ENCODE results near the gene ALOX12. TPM values are rescaled to one million over a fixed set of nuclear protein-coding genes. Genes with fewer than 3 reads are reported as not detected.

Gene ALOX12
- polyA plus RNA-seq, 3 donors, result 0.29 to 1.2 TPM; not detected in 1

GRCh38 chr17:7014261-7014994 lies 18.6 kb downstream of the ALOX12 start:
- H3K36me3 Mint-ChIP-seq, result peaks cover 32 to 34% of the 10 kb centered on the region in 2 donors

More at GRCh38 chr17:7014261-7014994, 18.6 kb downstream of the ALOX12 start:
- H3K9me3 ChIP-seq (replicated peaks in 1 of 2; ENCODE audit: control insufficient read depth in 1 of 2, insufficient read depth in 1 of 2, low read length in 2 of 2), result no peaks in the 10 kb centered on the region
- Mint-ChIP-seq H3K4me1 (peaks cover 60% of the 10 kb centered on the region), H3K4me3 (peak overlapping the region; percentile 94 to 98), H3K9me3 (peaks cover 0 to 5% (median 0%) of the 10 kb centered on the region in 7 donors), H3K27ac (peak overlapping the region; percentile 99 to 100 (median 100)), H3K27me3 (ENCODE audit: low read depth in 3 of 3) (peaks cover 2 to 9% (median 3%) of the 10 kb centered on the region in 3 donors)
- under 1% methylated on average over 59 of the region's 75 CpGs for WGBS (ENCODE audit: insufficient coverage)
- peak; percentile 92 for TF ChIP-seq CTCF (IDR thresholded peaks at IDR 0.05)
- DNase-seq, result peak; percentile 99 to 100 (median 99)
- peaks cover 16 to 23% of the 10 kb centered on the region in 2 donors for H3K36me3 ChIP-seq (replicated peaks in 1 of 2; ENCODE audit: control insufficient read depth in 1 of 2, insufficient read depth in 2 of 2, low read length in 2 of 2)
- no peaks in the 10 kb centered on the region for H3K27me3 ChIP-seq (ENCODE audit: control insufficient read depth in 2 of 2, insufficient read depth in 2 of 2, low read length in 2 of 2)
- peaks cover 55% of the 10 kb centered on the region for H3K79me2 ChIP-seq (ENCODE audit: insufficient read depth, low read length)
- H3K9ac ChIP-seq (ENCODE audit: insufficient read depth, low read length, poor library complexity, severe bottlenecking), result peak overlapping the region; percentile 99
- peak overlapping the region; percentile 95 to 98 (median 97) for H3K4me3 ChIP-seq (replicated peaks in 1 of 3; ENCODE audit: low read depth in 2 of 3, low read length in 3 of 3)
- H3K27ac ChIP-seq (ENCODE audit: low read depth in 1 of 2, low read length in 2 of 2), result peak overlapping the region; percentile 98 to 100
- intact Hi-C loops (cut with micrococcal nuclease), result loop anchor here in 1 of 2 donors (5.0 kb wide), 2 partner anchors 362 to 1043 kb away; partner anchors contain the start of genes C17orf100 and MED31
- peak overlapping the region; percentile 96 for H3K4me2 ChIP-seq (replicated peaks; ENCODE audit: extremely low read depth, low read length, poor library complexity, severe bottlenecking)
- peaks cover 7% of the 10 kb centered on the region for H4K20me1 ChIP-seq (ENCODE audit: insufficient read depth, low read length)
- no peak overlapping the region for H2AFZ ChIP-seq (ENCODE audit: insufficient read depth, low read depth, low read length, poor library complexity, severe bottlenecking)
- H3K4me1 ChIP-seq (ENCODE audit: control insufficient read depth in 1 of 2, insufficient read depth in 2 of 2, low read length in 2 of 2), result peaks cover 49 to 66% of the 10 kb centered on the region in 2 donors
